IPS-15b (cell line): Measurements from ENCODE around the gene CANT1.
A peak's percentile ranks its signal among the peaks of the same experiment; 100 is the strongest.

Experiments
- H3K27me3 ChIP-seq: one replicate; pipeline ENCODE4 v1.6.1; 2013; ENCODE audit warnings: low read length; ENCODE audit not compliant: control insufficient read depth, insufficient read depth
- H3K36me3 ChIP-seq: one replicate; pipeline ENCODE4 v1.6.1; 2013; ENCODE audit warnings: low read length; ENCODE audit not compliant: control insufficient read depth, insufficient read depth
- H3K4me1 ChIP-seq: one replicate; pipeline ENCODE4 v1.6.1; 2013; ENCODE audit warnings: mild to moderate bottlenecking, low read length; ENCODE audit not compliant: control insufficient read depth, insufficient read depth
- H3K4me3 ChIP-seq: one replicate; pipeline ENCODE4 v1.5.1; 2013; ENCODE audit warnings: low read depth, low read length
- H3K9ac ChIP-seq: one replicate; pipeline ENCODE4 v1.6.1; 2013; ENCODE audit warnings: low read depth, mild to moderate bottlenecking, low read length
- H3K9me3 ChIP-seq: one replicate; pipeline ENCODE4 v1.6.1; 2013; ENCODE audit warnings: mild to moderate bottlenecking, low read length; ENCODE audit not compliant: control insufficient read depth, insufficient read depth

The CANT1 gene

GRCh38 chr17:79009397-79010303, at the start of gene CANT1:
Gene CANT1 (minus strand): TSS chr17:79009764. CDS start chr17:78997622, 12,142 bp downstream.
- Histone ChIP-seq H3K27me3 (peaks cover 41% of the 10 kb centered on the region), H3K4me3 (peak within 1 kb of the TSS; percentile 93), H3K4me1 (peaks cover 2% of the 10 kb centered on the region), H3K9me3 (peaks cover 11% of the 10 kb centered on the region), H3K9ac (peak within 1 kb of the TSS; percentile 47), H3K36me3 (no peaks in the 10 kb centered on the region)

- H3K4me1 ChIP-seq: no peaks in the 10 kb centered on the region
- no peak overlapping the region for H3K9ac ChIP-seq
- H3K27me3 ChIP-seq: no peaks in the 10 kb centered on the region
- H3K4me3 ChIP-seq: no peak overlapping the region
- H3K36me3 ChIP-seq: no peaks in the 10 kb centered on the region
- H3K9me3 ChIP-seq: no peaks in the 10 kb centered on the region
These were observed 48.3 kb upstream of the CANT1 start for GRCh38 chr17:79057737-79058385.

- Histone ChIP-seq H3K9ac (no peak overlapping the region), H3K4me1 (no peaks in the 10 kb centered on the region), H3K4me3 (no peak overlapping the region), H3K36me3 (no peaks in the 10 kb centered on the region), H3K27me3 (peaks cover 4% of the 10 kb centered on the region), H3K9me3 (no peaks in the 10 kb centered on the region)
These were observed 45.6 kb upstream of the CANT1 start for GRCh38 chr17:79055197-79055596.

GRCh38 chr17:79054200-79054960, 44.8 kb upstream of the CANT1 start:
- H3K4me1 ChIP-seq: no peaks in the 10 kb centered on the region
- H3K27me3 ChIP-seq: peaks cover 5% of the 10 kb centered on the region
- no peak overlapping the region for H3K4me3 ChIP-seq
- no peaks in the 10 kb centered on the region for H3K9me3 ChIP-seq
- no peaks in the 10 kb centered on the region for H3K36me3 ChIP-seq
- no peak overlapping the region for H3K9ac ChIP-seq

- Histone ChIP-seq H3K9me3 (no peaks in the 10 kb centered on the region), H3K36me3 (no peaks in the 10 kb centered on the region), H3K4me1 (no peaks in the 10 kb centered on the region), H3K9ac (no peak overlapping the region), H3K4me3 (no peak overlapping the region), H3K27me3 (peaks cover 5% of the 10 kb centered on the region)
These were observed 43.8 kb upstream of the CANT1 start for GRCh38 chr17:79053251-79053925.

GRCh38 chr17:79052131-79052530, 42.6 kb upstream of the CANT1 start:
- Histone ChIP-seq H3K4me1 (no peaks in the 10 kb centered on the region), H3K27me3 (peaks cover 5% of the 10 kb centered on the region), H3K4me3 (no peak overlapping the region), H3K9me3 (no peaks in the 10 kb centered on the region), H3K9ac (no peak overlapping the region), H3K36me3 (no peaks in the 10 kb centered on the region)

- H3K9me3 ChIP-seq: no peaks in the 10 kb centered on the region
- no peaks in the 10 kb centered on the region for H3K4me1 ChIP-seq
- H3K9ac ChIP-seq: no peak overlapping the region
- no peaks in the 10 kb centered on the region for H3K36me3 ChIP-seq
- H3K27me3 ChIP-seq: peaks cover 5% of the 10 kb centered on the region
- no peak overlapping the region for H3K4me3 ChIP-seq
These were observed 41.7 kb upstream of the CANT1 start for GRCh38 chr17:79051306-79051705.

GRCh38 chr17:79050551-79050950, 41.0 kb upstream of the CANT1 start:
- no peaks in the 10 kb centered on the region for H3K4me1 ChIP-seq
- H3K4me3 ChIP-seq: no peak overlapping the region
- H3K36me3 ChIP-seq: no peaks in the 10 kb centered on the region
- H3K27me3 ChIP-seq: peaks cover 5% of the 10 kb centered on the region
- no peaks in the 10 kb centered on the region for H3K9me3 ChIP-seq
- no peak overlapping the region for H3K9ac ChIP-seq

- H3K4me1 ChIP-seq: no peaks in the 10 kb centered on the region
These were observed 40.3 kb upstream of the CANT1 start for GRCh38 chr17:79049821-79050220.

GRCh38 chr17:79048826-79049755, 39.5 kb upstream of the CANT1 start:
- H3K4me1 ChIP-seq: no peaks in the 10 kb centered on the region
- no peaks in the 10 kb centered on the region for H3K9me3 ChIP-seq
- no peak overlapping the region for H3K9ac ChIP-seq
- no peak overlapping the region for H3K4me3 ChIP-seq
- H3K27me3 ChIP-seq: peaks cover 5% of the 10 kb centered on the region
- H3K36me3 ChIP-seq: no peaks in the 10 kb centered on the region

More at GRCh38 chr17:79049821-79050220, 40.3 kb upstream of the CANT1 start:
- peaks cover 5% of the 10 kb centered on the region for H3K27me3 ChIP-seq
- no peaks in the 10 kb centered on the region for H3K9me3 ChIP-seq
- no peak overlapping the region for H3K4me3 ChIP-seq
- H3K36me3 ChIP-seq: no peaks in the 10 kb centered on the region
- no peak overlapping the region for H3K9ac ChIP-seq
